Thyroid gland (tissue), 4 donors: Measurements from ENCODE around the gene TOM1L1.

Source experiments
- POLR2A ChIP-seq, 2 donors: fragments of 450-650 bp; IDR thresholded peaks; one replicate each; pipeline ENCODE4 v1.6.1; 2017; ENCODE audit warnings: antibody characterized with exemption in 2 of 2, mild to moderate bottlenecking in 2 of 2, moderate library complexity in 1 of 2
- TF ChIP-seq, protein P1 (sequence below), 6 experiments: fragments of 200-600 bp in 3 of 6; fragments of 450-650 bp in 3 of 6; sonication (generic) in 3 of 6; IDR thresholded peaks; one replicate each; pipeline ENCODE4 v1.5.1; 2016 to 2019; ENCODE audit warnings: antibody characterized with exemption in 6 of 6, mild to moderate bottlenecking in 2 of 6, inconsistent platforms in 1 of 6, moderate library complexity in 1 of 6

DNA sequence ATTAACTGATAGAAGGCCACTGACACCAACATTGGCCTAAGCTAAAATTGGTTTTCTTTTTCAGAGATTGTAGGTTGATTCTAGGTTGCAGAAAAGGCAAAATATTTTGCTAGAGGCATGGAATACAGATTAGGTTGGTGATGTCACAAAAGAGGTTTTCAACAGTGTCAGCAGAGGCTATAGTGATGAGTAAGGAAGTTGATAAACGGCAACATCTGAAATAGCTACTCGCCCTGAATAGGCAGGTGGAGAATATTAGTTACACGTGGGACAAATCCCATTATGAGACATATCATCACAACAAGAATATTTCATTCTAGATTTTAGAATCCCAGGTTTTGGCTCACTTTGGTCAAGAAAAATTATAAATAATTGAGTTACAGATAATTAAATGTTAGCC lies 1.5 kb upstream of the TOM1L1 start:
- TF ChIP-seq, protein P1, sequence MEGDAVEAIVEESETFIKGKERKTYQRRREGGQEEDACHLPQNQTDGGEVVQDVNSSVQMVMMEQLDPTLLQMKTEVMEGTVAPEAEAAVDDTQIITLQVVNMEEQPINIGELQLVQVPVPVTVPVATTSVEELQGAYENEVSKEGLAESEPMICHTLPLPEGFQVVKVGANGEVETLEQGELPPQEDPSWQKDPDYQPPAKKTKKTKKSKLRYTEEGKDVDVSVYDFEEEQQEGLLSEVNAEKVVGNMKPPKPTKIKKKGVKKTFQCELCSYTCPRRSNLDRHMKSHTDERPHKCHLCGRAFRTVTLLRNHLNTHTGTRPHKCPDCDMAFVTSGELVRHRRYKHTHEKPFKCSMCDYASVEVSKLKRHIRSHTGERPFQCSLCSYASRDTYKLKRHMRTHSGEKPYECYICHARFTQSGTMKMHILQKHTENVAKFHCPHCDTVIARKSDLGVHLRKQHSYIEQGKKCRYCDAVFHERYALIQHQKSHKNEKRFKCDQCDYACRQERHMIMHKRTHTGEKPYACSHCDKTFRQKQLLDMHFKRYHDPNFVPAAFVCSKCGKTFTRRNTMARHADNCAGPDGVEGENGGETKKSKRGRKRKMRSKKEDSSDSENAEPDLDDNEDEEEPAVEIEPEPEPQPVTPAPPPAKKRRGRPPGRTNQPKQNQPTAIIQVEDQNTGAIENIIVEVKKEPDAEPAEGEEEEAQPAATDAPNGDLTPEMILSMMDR (IDR thresholded peaks at IDR 0.05), result no peak
- no peak for TF ChIP-seq POLR2A (IDR thresholded peaks at IDR 0.05)
